PFSK-1 (cell line): Measurements from ENCODE around the gene SKI.

ENCODE experiments used
- POLR2AphosphoS5 ChIP-seq: IDR thresholded peaks from 2 replicates; pipeline ENCODE4 v1.6.1; 2012; ENCODE audit warnings: low read depth, mild to moderate bottlenecking, control low read depth, low read length, moderate library complexity
- TAF1 ChIP-seq: IDR thresholded peaks from 2 replicates; pipeline ENCODE4 v1.6.1; 2012; ENCODE audit warnings: low read length, control low read depth, borderline replicate concordance; ENCODE audit not compliant: insufficient read depth

GRCh38 chr1:2283371-2283990, 55.4 kb downstream of the SKI start:
- TF ChIP-seq POLR2AphosphoS5 (no peak), TAF1 (no peak)
